Type B pancreatic cell (in vitro differentiated cells): ENCODE results near the gene MBD3L5. TPM values are rescaled to one million over a fixed set of nuclear protein-coding genes. Genes with fewer than 3 reads are reported as not detected.
"Not testable (repeated sequence)": the region's sequence is repeated elsewhere in the genome, so short reads cannot be mapped to it uniquely, and the experiment has no call there.

Experiments used
- DNase-seq: peaks from one replicate; pipeline ENCODE4 v3.0.0; 2021; ENCODE audit warnings: mixed read lengths; ENCODE audit not compliant: unreplicated experiment; ENCODE audit errors: extremely low spot score
- H3K27ac Mint-ChIP-seq: 2 replicates; pipeline ENCODE4 v1.8.0; 2021; ENCODE audit warnings: mild to moderate bottlenecking, mixed read lengths
- H3K27me3 Mint-ChIP-seq: 2 replicates; pipeline ENCODE4 v1.8.0; 2021; ENCODE audit warnings: mixed read lengths
- H3K36me3 Mint-ChIP-seq: 2 replicates; pipeline ENCODE4 v1.8.0; 2021; ENCODE audit warnings: mixed read lengths
- H3K4me1 Mint-ChIP-seq: one replicate; pipeline ENCODE4 v1.8.0; 2021; ENCODE audit warnings: mixed read lengths; ENCODE audit not compliant: unreplicated experiment
- H3K4me3 Mint-ChIP-seq: 2 replicates; pipeline ENCODE4 v1.8.0; 2021; ENCODE audit warnings: mild to moderate bottlenecking, mixed read lengths
- H3K9me3 Mint-ChIP-seq: 2 replicates; pipeline ENCODE4 v1.8.0; 2021; ENCODE audit warnings: mixed read lengths
- CTCF ChIP-seq: fragments of 200-600 bp; sonication (generic); conservative IDR thresholded peaks from 2 replicates; pipeline ENCODE4 v1.5.0; 2021; ENCODE audit warnings: antibody characterized with exemption, mild to moderate bottlenecking
- total RNA-seq: library from RNA; stranded (reverse); gene quantifications from 2 replicates; pipeline ENCODE4 v1.2.1, GENCODE V29; 2021; ENCODE audit warnings: low replicate concordance

The MBD3L5 gene
- total RNA-seq, 1 donor from 2014 or later, result not detected

- H3K9me3 Mint-ChIP-seq, result peaks cover 10% of the 10 kb centered on the region
- H3K4me3 Mint-ChIP-seq, result no peak overlapping the region
- H3K36me3 Mint-ChIP-seq, result no peaks in the 10 kb centered on the region
- H3K4me1 Mint-ChIP-seq, result no peaks in the 10 kb centered on the region
- H3K27ac Mint-ChIP-seq, result no peak overlapping the region
- H3K27me3 Mint-ChIP-seq, result no peaks in the 10 kb centered on the region
- no peak for TF ChIP-seq CTCF
- DNase-seq, result no peak
Measured at GRCh38 chr19:7006135-7006704, 24.2 kb upstream of the MBD3L5 start.

GRCh38 chr19:7007859-7008258 is 22.5 kb upstream of the MBD3L5 start:
- H3K4me1 Mint-ChIP-seq, result no peaks in the 10 kb centered on the region
- H3K27me3 Mint-ChIP-seq, result no peaks in the 10 kb centered on the region
- no peaks in the 10 kb centered on the region for H3K36me3 Mint-ChIP-seq
- no peak for TF ChIP-seq CTCF
- peaks cover 12% of the 10 kb centered on the region for H3K9me3 Mint-ChIP-seq
- no peak overlapping the region for H3K4me3 Mint-ChIP-seq
- no peak overlapping the region for H3K27ac Mint-ChIP-seq
- no peak for DNase-seq

GRCh38 chr19:7010722-7011593 is 19.4 kb upstream of the MBD3L5 start:
- DNase-seq, result no peak
- H3K9me3 Mint-ChIP-seq, result peaks cover 12% of the 10 kb centered on the region
- H3K27me3 Mint-ChIP-seq, result no peaks in the 10 kb centered on the region
- no peak for TF ChIP-seq CTCF
- no peak overlapping the region for H3K4me3 Mint-ChIP-seq
- H3K4me1 Mint-ChIP-seq, result no peaks in the 10 kb centered on the region
- H3K36me3 Mint-ChIP-seq, result no peaks in the 10 kb centered on the region
- H3K27ac Mint-ChIP-seq, result no peak overlapping the region

GRCh38 chr19:7013678-7014077 is 16.7 kb upstream of the MBD3L5 start:
- no peak overlapping the region for H3K4me3 Mint-ChIP-seq
- TF ChIP-seq CTCF, result no peak
- H3K27ac Mint-ChIP-seq, result no peak overlapping the region
- peaks cover 8% of the 10 kb centered on the region for H3K9me3 Mint-ChIP-seq
- no peaks in the 10 kb centered on the region for H3K4me1 Mint-ChIP-seq
- no peak for DNase-seq
- H3K27me3 Mint-ChIP-seq, result no peaks in the 10 kb centered on the region
- no peaks in the 10 kb centered on the region for H3K36me3 Mint-ChIP-seq

- no peak for TF ChIP-seq CTCF
- Mint-ChIP-seq H3K27ac (no peak overlapping the region), H3K36me3 (no peaks in the 10 kb centered on the region), H3K4me1 (no peaks in the 10 kb centered on the region), H3K9me3 (peaks cover 3% of the 10 kb centered on the region), H3K4me3 (no peak overlapping the region), H3K27me3 (no peaks in the 10 kb centered on the region)
- no peak for DNase-seq
Measured at GRCh38 chr19:7018828-7019227, 11.6 kb upstream of the MBD3L5 start.

- H3K9me3 Mint-ChIP-seq, H3K4me3 Mint-ChIP-seq, H3K4me1 Mint-ChIP-seq, DNase-seq, H3K27me3 Mint-ChIP-seq, H3K27ac Mint-ChIP-seq, H3K36me3 Mint-ChIP-seq: not testable (repeated sequence)
Measured at GRCh38 chr19:7021331-7021730, 9.0 kb upstream of the MBD3L5 start, which contains the start of gene MBD3L2B. MBD3L2B (minus strand) TSS chr19:7021431; CDS start chr19:7021397, 34 bp downstream.

GRCh38 chr19:7028790-7029189 is 1.6 kb upstream of the MBD3L5 start:
- H3K27me3 Mint-ChIP-seq, H3K36me3 Mint-ChIP-seq, H3K27ac Mint-ChIP-seq, H3K9me3 Mint-ChIP-seq, H3K4me3 Mint-ChIP-seq, H3K4me1 Mint-ChIP-seq, DNase-seq: not testable (repeated sequence)

GRCh38 chr19:7040079-7040478 is 9.7 kb downstream of the MBD3L5 start, which contains the start of gene MBD3L4:
MBD3L4 (minus strand) TSS chr19:7040179; CDS start chr19:7040144, 35 bp downstream.
- not testable (repeated sequence) for H3K27me3 Mint-ChIP-seq, H3K4me3 Mint-ChIP-seq, H3K9me3 Mint-ChIP-seq, H3K4me1 Mint-ChIP-seq, H3K36me3 Mint-ChIP-seq, DNase-seq, H3K27ac Mint-ChIP-seq

GRCh38 chr19:7041563-7041962 is 11.2 kb downstream of the MBD3L5 start:
- H3K4me3 Mint-ChIP-seq, H3K4me1 Mint-ChIP-seq, H3K36me3 Mint-ChIP-seq, H3K9me3 Mint-ChIP-seq, H3K27me3 Mint-ChIP-seq, H3K27ac Mint-ChIP-seq, DNase-seq: not testable (repeated sequence)
